T47D (cell line): ENCODE data around the gene B4GALT6.

Experiments used
- DNase-seq, 2 experiments: peaks; one replicate each; pipeline versions ENCODE4 v3.0.0 to v3.0.0-alpha.2; 2011 to 2012; ENCODE audit warnings: low read depth in 1 of 2, low spot score in 1 of 2
- JUND ChIP-seq: IDR thresholded peaks from 2 replicates; pipeline ENCODE4 v1.6.1; 2012; ENCODE audit warnings: low read depth
- in situ Hi-C: cut with HindIII; loops from 2 replicates; pipeline ENCODE4 v1.10.0; 2016; ENCODE audit warnings: low sequenced_read_pairs, low pct_unique_long_range_greater_than_20kb

The B4GALT6 gene

GRCh38 chr18:31630549-31630948, 53.8 kb downstream of the B4GALT6 start:
- no peak for TF ChIP-seq JUND
- DNase-seq, result no peak
- in situ Hi-C loops, result no loop called here

DNA sequence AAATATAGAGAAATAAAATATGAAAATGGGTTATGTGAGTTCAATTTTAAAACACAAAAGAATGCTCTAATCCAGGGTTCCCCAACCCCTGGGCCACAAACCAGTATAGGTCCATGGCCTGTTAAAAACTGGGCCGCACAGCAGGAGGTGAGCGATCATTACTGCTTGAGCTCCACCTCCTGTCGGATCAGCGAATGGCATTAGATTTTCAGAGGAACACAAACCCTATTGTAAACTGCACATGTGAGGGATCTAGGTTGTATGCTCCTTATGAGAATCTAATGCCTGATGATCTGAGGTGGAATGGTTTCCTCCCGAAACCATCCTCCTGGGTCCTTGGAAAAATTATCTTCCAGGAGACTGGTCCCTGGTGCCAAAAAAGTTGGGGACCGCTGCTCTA, 58.0 kb downstream of the B4GALT6 start:
- DNase-seq, result peak in 1 of 2 experiments; percentile 57
- in situ Hi-C loops, result no loop called here

GRCh38 chr18:31624892-31625640, 59.3 kb downstream of the B4GALT6 start:
- no peak for TF ChIP-seq JUND
- in situ Hi-C loops, result no loop called here
- DNase-seq, result no peak

More for the DNA sequence above, 58.0 kb downstream of the B4GALT6 start:
- no peak for TF ChIP-seq JUND

- in situ Hi-C loops, result no loop called here
- DNase-seq, result no peak
- no peak for TF ChIP-seq JUND
Measured at GRCh38 chr18:31619291-31619690, 65.1 kb downstream of the B4GALT6 start.

GRCh38 chr18:31618801-31619200, 65.6 kb downstream of the B4GALT6 start:
- DNase-seq, result no peak
- in situ Hi-C loops, result no loop called here
- no peak for TF ChIP-seq JUND

DNA sequence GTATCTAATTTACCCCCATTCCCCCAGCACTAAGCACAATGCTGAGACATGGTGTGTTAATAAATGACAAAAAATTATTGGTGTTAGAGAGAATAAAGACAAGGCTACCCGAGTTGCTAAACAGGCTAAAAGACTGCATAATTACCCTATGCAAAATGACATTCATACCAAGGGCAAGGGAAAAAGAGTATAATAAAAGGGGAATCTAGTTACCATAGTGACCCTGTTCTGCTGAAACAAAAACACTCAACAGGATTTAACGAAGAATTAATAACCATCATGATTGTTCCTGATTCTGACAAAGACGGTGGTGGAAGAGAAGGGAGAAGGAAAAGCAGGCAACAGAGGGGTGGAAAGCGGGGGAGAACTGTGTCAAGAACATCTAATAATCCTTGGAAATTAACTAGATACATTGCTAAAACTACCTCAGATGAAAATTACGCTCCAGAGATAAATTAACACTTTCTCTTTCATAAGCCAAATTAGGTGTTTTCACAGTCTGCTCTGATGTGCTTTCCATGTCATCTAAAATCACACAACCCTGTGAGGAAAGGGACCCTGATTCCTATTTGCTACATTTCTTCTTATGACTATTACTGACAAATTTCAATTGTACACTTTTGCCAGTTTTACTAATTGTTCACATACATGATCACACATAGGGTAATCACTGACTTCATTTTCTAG, 67.2 kb downstream of the B4GALT6 start:
- no peak for TF ChIP-seq JUND
- DNase-seq, result no peak
- in situ Hi-C loops, result no loop called here

DNA sequence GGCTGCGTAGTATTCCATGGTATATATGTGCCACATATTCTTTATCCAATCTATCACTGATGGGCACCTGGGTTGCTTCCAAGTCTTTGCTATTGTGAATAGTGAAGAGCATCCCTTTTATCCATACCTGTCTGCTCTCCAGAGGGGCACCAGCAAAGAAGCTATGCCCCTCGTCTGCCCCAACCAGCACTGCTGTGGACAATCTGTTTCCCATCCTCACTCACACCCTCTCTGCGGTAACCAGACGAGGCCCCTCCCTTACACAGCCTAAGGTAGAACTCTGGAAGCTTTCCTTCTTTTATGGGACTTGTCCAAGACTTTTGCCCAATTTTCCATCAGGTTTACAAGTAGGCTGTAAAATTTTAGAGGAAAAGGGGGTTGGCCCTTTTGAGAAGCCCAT, 67.8 kb downstream of the B4GALT6 start:
- no peak for DNase-seq
- in situ Hi-C loops, result no loop called here
- TF ChIP-seq JUND, result no peak

GRCh38 chr18:31614044-31614443, 70.3 kb downstream of the B4GALT6 start:
- no peak for TF ChIP-seq JUND
- in situ Hi-C loops, result no loop called here
- DNase-seq, result no peak

- TF ChIP-seq JUND, result no peak
- in situ Hi-C loops, result no loop called here
- DNase-seq, result no peak
Measured at GRCh38 chr18:31612124-31612523, 72.3 kb downstream of the B4GALT6 start.

GRCh38 chr18:31611511-31611910, 72.9 kb downstream of the B4GALT6 start:
- TF ChIP-seq JUND, result no peak
- in situ Hi-C loops, result no loop called here
- DNase-seq, result no peak

GRCh38 chr18:31610286-31611205, 73.8 kb downstream of the B4GALT6 start:
- TF ChIP-seq JUND, result no peak
- DNase-seq, result peak; percentile 3 to 65
- in situ Hi-C loops, result no loop called here

DNA sequence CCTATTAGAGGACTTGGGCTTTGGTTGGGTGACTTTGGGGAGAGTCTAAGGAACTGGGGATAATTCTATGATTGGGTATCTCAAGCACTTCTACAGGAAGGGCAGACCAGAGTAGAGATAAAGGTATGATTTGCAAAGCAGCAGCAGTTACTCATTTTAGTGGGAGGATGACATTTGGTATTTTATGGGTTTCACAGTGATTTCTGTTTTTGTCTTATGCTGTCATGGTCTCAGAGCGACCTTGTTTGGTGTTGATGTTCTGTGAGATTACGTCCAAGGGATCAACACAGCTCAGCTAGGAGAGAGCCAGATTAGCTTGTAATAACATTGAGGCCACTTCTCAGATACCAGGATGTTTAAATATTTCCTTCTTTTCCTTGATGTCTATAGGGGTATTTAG, 74.5 kb downstream of the B4GALT6 start:
- TF ChIP-seq JUND, result no peak
- DNase-seq, result no peak
- in situ Hi-C loops, result no loop called here

- DNase-seq, result no peak
- no peak for TF ChIP-seq JUND
- in situ Hi-C loops, result no loop called here
Measured at GRCh38 chr18:31607384-31607783, 77.0 kb downstream of the B4GALT6 start.
